ENCODE data around the gene MEGF10.

DNA sequence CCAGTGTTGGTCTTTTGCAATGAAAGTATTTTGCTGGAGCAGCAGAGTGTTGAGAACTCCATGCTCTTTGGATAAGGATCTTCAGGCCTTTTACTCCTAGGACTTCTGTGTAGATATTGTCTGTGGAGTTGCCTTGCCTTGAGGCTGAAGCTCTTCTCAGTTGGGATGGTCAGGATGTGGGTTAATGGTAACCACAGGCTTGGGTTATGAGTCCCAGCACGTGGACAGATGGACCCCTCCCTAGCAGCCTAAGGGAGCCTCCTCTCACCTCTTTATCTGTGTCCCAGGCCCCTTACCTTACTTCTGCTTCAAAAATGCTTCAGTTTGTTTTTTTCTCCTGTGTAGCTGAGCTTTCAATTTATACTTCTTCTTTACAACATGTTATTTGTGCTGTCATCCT lies 109.9 kb downstream of the MEGF10 start:
- TF ChIP-seq, protein P1, sequence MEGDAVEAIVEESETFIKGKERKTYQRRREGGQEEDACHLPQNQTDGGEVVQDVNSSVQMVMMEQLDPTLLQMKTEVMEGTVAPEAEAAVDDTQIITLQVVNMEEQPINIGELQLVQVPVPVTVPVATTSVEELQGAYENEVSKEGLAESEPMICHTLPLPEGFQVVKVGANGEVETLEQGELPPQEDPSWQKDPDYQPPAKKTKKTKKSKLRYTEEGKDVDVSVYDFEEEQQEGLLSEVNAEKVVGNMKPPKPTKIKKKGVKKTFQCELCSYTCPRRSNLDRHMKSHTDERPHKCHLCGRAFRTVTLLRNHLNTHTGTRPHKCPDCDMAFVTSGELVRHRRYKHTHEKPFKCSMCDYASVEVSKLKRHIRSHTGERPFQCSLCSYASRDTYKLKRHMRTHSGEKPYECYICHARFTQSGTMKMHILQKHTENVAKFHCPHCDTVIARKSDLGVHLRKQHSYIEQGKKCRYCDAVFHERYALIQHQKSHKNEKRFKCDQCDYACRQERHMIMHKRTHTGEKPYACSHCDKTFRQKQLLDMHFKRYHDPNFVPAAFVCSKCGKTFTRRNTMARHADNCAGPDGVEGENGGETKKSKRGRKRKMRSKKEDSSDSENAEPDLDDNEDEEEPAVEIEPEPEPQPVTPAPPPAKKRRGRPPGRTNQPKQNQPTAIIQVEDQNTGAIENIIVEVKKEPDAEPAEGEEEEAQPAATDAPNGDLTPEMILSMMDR (IDR thresholded peaks at IDR 0.05; ENCODE audit: control extremely low read depth in 1 of 3, insufficient read depth in 1 of 3, low read depth in 1 of 3, low read length in 3 of 3), result no peak
- TF ChIP-seq EGR1 (IDR thresholded peaks at IDR 0.05; ENCODE audit: borderline replicate concordance, low read depth, low read length) (no peak), POLR2A (IDR thresholded peaks at IDR 0.05; ENCODE audit: control extremely low read depth in 1 of 2, low read depth in 2 of 2, low read length in 2 of 2) (no peak), RNF2 (IDR thresholded peaks at IDR 0.05; ENCODE audit: borderline replicate concordance, low read depth, low read length, missing control alignments, poor library complexity, severe bottlenecking) (no peak), CEBPB (IDR thresholded peaks at IDR 0.05; ENCODE audit: low read depth, low read length) (no peak), POLR2AphosphoS5 (IDR thresholded peaks at IDR 0.05; ENCODE audit: low read depth, low read length) (no peak), RAD21 (IDR thresholded peaks at IDR 0.05 in 1 of 2, conservative IDR thresholded peaks at IDR 0.05 in 1 of 2; ENCODE audit: low read depth in 2 of 2, low read length in 2 of 2) (no peak), CREB1 (IDR thresholded peaks at IDR 0.05) (no peak), RFX5 (IDR thresholded peaks at IDR 0.05; ENCODE audit: borderline replicate concordance, low read depth, low read length) (no peak), EZH2 (IDR thresholded peaks at IDR 0.05; ENCODE audit: low read depth, low read length, severe bottlenecking) (no peak)

Data from H1 (cell line).